Measurements from ENCODE around the gene WAC. TPM values are rescaled to one million over a fixed set of nuclear protein-coding genes. Genes with fewer than 3 reads are reported as not detected.

WAC gene
- total RNA-seq, 2 donors from 2014 or later = 171 to 195 TPM

Other genes starting within 250 kb of the WAC start
- gene MPP7, start 230.1 kb upstream of the WAC start, total RNA-seq = 10 to 100 TPM; 21.6 to 22.7 TPM
- gene BAMBI, start 144.4 kb downstream of the WAC start, total RNA-seq = 1 to 10 TPM in 1 of 2 donors, under 1 TPM in 1; 0.92 to 4.1 TPM

Data from T-helper 17 cell (primary cell).